ENCODE data around the gene SGPP2. TPM values are rescaled to one million over a fixed set of nuclear protein-coding genes. Genes with fewer than 3 reads are reported as not detected.

Gene SGPP2
- total RNA-seq, 3 donors from 2014 or later (not counting 1 experiment from before 2014, with no cell fraction given): 0.25 to 0.30 TPM; not detected in 1

- no peak for ATAC-seq
- H3K36me3 Mint-ChIP-seq: peaks cover 6% of the 10 kb centered on the region
Observed at GRCh38 chr2:222608081-222608480, 183.7 kb downstream of the SGPP2 start.

GRCh38 chr2:222609381-222609780 lies 185.0 kb downstream of the SGPP2 start:
- no peaks in the 10 kb centered on the region for H3K9me3 ChIP-seq (ENCODE audit: control insufficient read depth, insufficient read depth, low read length)
- WGBS (ENCODE audit: insufficient coverage): 93% methylated on average over 3 of the region's 3 CpGs
- Mint-ChIP-seq H3K36me3 (peaks cover 6% of the 10 kb centered on the region), H3K4me3 (no peak overlapping the region), H3K9me3 (no peaks in the 10 kb centered on the region), H3K27ac (no peak overlapping the region), H3K4me1 (no peaks in the 10 kb centered on the region), H3K27me3 (ENCODE audit: low read depth in 2 of 2) (no peaks in the 10 kb centered on the region)
- peaks cover 35% of the 10 kb centered on the region for H3K36me3 ChIP-seq (ENCODE audit: control insufficient read depth, insufficient read depth, low read length)
- no peak overlapping the region for H3K27ac ChIP-seq (ENCODE audit: low read length)
- H3K4me3 ChIP-seq (ENCODE audit: low read length): no peak overlapping the region
- DNase-seq (no peak), ATAC-seq (no peak)
- H3K27me3 ChIP-seq (ENCODE audit: control insufficient read depth, insufficient read depth, low read length): no peaks in the 10 kb centered on the region
- intact Hi-C loops (cut with micrococcal nuclease): no loop called here
- H3K4me1 ChIP-seq (ENCODE audit: control insufficient read depth, insufficient read depth, low read length): no peaks in the 10 kb centered on the region
- no peak for TF ChIP-seq CTCF (IDR thresholded peaks at IDR 0.05)

More at GRCh38 chr2:222608081-222608480, 183.7 kb downstream of the SGPP2 start:
- intact Hi-C loops (cut with micrococcal nuclease): no loop called here
- no peaks in the 10 kb centered on the region for H3K9me3 Mint-ChIP-seq
- H3K27ac Mint-ChIP-seq: no peak overlapping the region
- H3K4me1 Mint-ChIP-seq: no peaks in the 10 kb centered on the region
- H3K27me3 Mint-ChIP-seq (ENCODE audit: low read depth in 2 of 2): no peaks in the 10 kb centered on the region
- H3K36me3 ChIP-seq (ENCODE audit: control insufficient read depth, insufficient read depth, low read length): peaks cover 31% of the 10 kb centered on the region
- H3K9me3 ChIP-seq (ENCODE audit: control insufficient read depth, insufficient read depth, low read length): no peaks in the 10 kb centered on the region
- 100% methylated on average over 1 of the region's 4 CpGs for WGBS (ENCODE audit: insufficient coverage)
- no peak for TF ChIP-seq CTCF (IDR thresholded peaks at IDR 0.05)
- no peak for DNase-seq
- no peaks in the 10 kb centered on the region for H3K27me3 ChIP-seq (ENCODE audit: control insufficient read depth, insufficient read depth, low read length)
- no peaks in the 10 kb centered on the region for H3K4me1 ChIP-seq (ENCODE audit: control insufficient read depth, insufficient read depth, low read length)
- no peak overlapping the region for H3K4me3 ChIP-seq (ENCODE audit: low read length)
- H3K4me3 Mint-ChIP-seq: no peak overlapping the region
- no peak overlapping the region for H3K27ac ChIP-seq (ENCODE audit: low read length)

Other genes with a start within 250 kb of the SGPP2 start
- not detected for gene PAX3, start 125.5 kb upstream of the SGPP2 start, total RNA-seq
- 10 to 100 TPM in 1 of 3 donors, 1 to 10 TPM in 2; 8.6 to 10.7 (median 9.7) TPM for gene FARSB, start 231.5 kb downstream of the SGPP2 start, total RNA-seq
- gene MOGAT1, start 247.1 kb downstream of the SGPP2 start, total RNA-seq: not detected